Muscle of back (tissue), 13 donors: ENCODE measurements around the gene FLII. TPM values are rescaled to one million over a fixed set of nuclear protein-coding genes. Genes with fewer than 3 reads are reported as not detected.
"Not testable (repeated sequence)": the region's sequence is repeated elsewhere in the genome, so short reads cannot be mapped to it uniquely, and the experiment has no call there.

Experiments used
- DNase-seq, 3 donors: peaks; one replicate each; pipeline versions ENCODE4 v3.0.0 to v3.0.0-alpha.2; 2013
- long read RNA-seq, 9 donors: transcript quantifications; one replicate each; lab custom pipeline, GENCODE V29; 2026
- polyA plus RNA-seq, 10 donors: library from polyadenylated mRNA; unstranded; fragments of 120-200 nt; gene quantifications; one replicate each; pipeline ENCODE4 v1.2.1, GENCODE V29; 2013; ENCODE audit not compliant: insufficient read length in 10 of 10

FLII gene
- 100 to 1,000 TPM; 139 to 177 (median 156) TPM for polyA plus RNA-seq
- long read RNA-seq, donor 1, full-length matches to known transcripts, result 5 of 21 reads
- long read RNA-seq, donor 1, partial matches to known transcripts, result 16 of 21 reads
- long read RNA-seq, donor 1, other reads (novel, unspliced or antisense), result 0 of 21 reads
- long read RNA-seq, donor 2, partial matches to known transcripts, result 11 of 16 reads
- long read RNA-seq, donor 2, other reads (novel, unspliced or antisense), result 0 of 16 reads
- long read RNA-seq, donor 3, result 0 reads
- long read RNA-seq, donor 4, full-length matches to known transcripts, result 4 of 13 reads
- long read RNA-seq, donor 4, partial matches to known transcripts, result 9 of 13 reads
- long read RNA-seq, donor 4, other reads (novel, unspliced or antisense), result 0 of 13 reads
- long read RNA-seq, donor 5, partial matches to known transcripts, result 21 of 23 reads
- long read RNA-seq, donor 5, other reads (novel, unspliced or antisense), result 0 of 23 reads
- long read RNA-seq, donor 6, full-length matches to known transcripts, result 7 of 13 reads
- long read RNA-seq, donor 6, partial matches to known transcripts, result 6 of 13 reads
- long read RNA-seq, donor 6, other reads (novel, unspliced or antisense), result 0 of 13 reads
- long read RNA-seq, donor 7, full-length matches to known transcripts, result 6 of 11 reads
- long read RNA-seq, donor 7, partial matches to known transcripts, result 5 of 11 reads
- long read RNA-seq, donor 7, other reads (novel, unspliced or antisense), result 0 of 11 reads
- long read RNA-seq, donor 8, full-length matches to known transcripts, result 5 of 16 reads
- long read RNA-seq, donor 8, partial matches to known transcripts, result 11 of 16 reads
- long read RNA-seq, donor 8, other reads (novel, unspliced or antisense), result 0 of 16 reads
- long read RNA-seq, donor 9, result 0 reads

GRCh38 chr17:18258356-18259038, at the start of gene FLII:
FLII (minus strand) TSS chr17:18258738; CDS start chr17:18258690, 48 bp downstream.
- peak; percentile 31 to 87 (median 63) for DNase-seq

GRCh38 chr17:18303206-18303605, 44.7 kb upstream of the FLII start:
- DNase-seq, result not testable (repeated sequence)

GRCh38 chr17:18300725-18301480, 42.4 kb upstream of the FLII start:
- DNase-seq, result no peak

GRCh38 chr17:18298061-18298460, 39.5 kb upstream of the FLII start:
- DNase-seq, result not testable (repeated sequence)

- no peak for DNase-seq
These were observed 33.4 kb upstream of the FLII start for GRCh38 chr17:18291718-18292540.

- DNase-seq, result no peak
These were observed 26.8 kb upstream of the FLII start for GRCh38 chr17:18285296-18285695.

- DNase-seq, result no peak
These were observed 23.2 kb upstream of the FLII start for GRCh38 chr17:18281788-18282187.

- no peak for DNase-seq
These were observed 22.3 kb upstream of the FLII start for GRCh38 chr17:18280766-18281371.

- DNase-seq, result no peak
These were observed 21.7 kb upstream of the FLII start for GRCh38 chr17:18280249-18280648.

GRCh38 chr17:18278867-18279266, 20.3 kb upstream of the FLII start:
- no peak for DNase-seq

GRCh38 chr17:18277076-18277475, 18.5 kb upstream of the FLII start:
- no peak for DNase-seq

GRCh38 chr17:18270046-18270931, 11.8 kb upstream of the FLII start:
- no peak for DNase-seq

GRCh38 chr17:18267927-18268711, 9.6 kb upstream of the FLII start:
- DNase-seq, result peak in 1 of 3 donors; percentile 18

- DNase-seq, result no peak
These were observed 8.8 kb upstream of the FLII start for GRCh38 chr17:18267366-18267765.

GRCh38 chr17:18263885-18264682, 5.5 kb upstream of the FLII start:
- DNase-seq, result no peak

GRCh38 chr17:18262641-18263040, 4.1 kb upstream of the FLII start:
- DNase-seq, result no peak

- no peak for DNase-seq
These were observed 3.6 kb upstream of the FLII start for GRCh38 chr17:18262111-18262510.
